Activated T-helper 2 cell treated with anti-CD3 and anti-CD28 coated beads, Interferon-gamma antibody, Interleukin-2, Interleukin-4, amounts not matched to agents 10 μg/mL and 5 μg/mL and 100 μg/mL, durations not matched to agents 14 hours and 24 hours and 36 hours (primary cell): Measurements from ENCODE around the gene AEBP1. TPM values are rescaled to one million over a fixed set of nuclear protein-coding genes. Genes with fewer than 3 reads are reported as not detected.

Source experiments
- DNase-seq: peaks from one replicate; pipeline ENCODE4 v3.0.0; 2021; ENCODE audit warnings: low spot score
- H3K27ac Mint-ChIP-seq: one replicate; pipeline ENCODE4 v1.8.0; 2021; ENCODE audit warnings: mixed read lengths
- H3K27me3 Mint-ChIP-seq: one replicate; pipeline ENCODE4 v1.8.0; 2021; ENCODE audit warnings: low read depth, mixed read lengths
- H3K36me3 Mint-ChIP-seq: one replicate; pipeline ENCODE4 v1.8.0; 2021; ENCODE audit warnings: low read depth, mixed read lengths
- H3K4me1 Mint-ChIP-seq: one replicate; pipeline ENCODE4 v1.8.0; 2021; ENCODE audit warnings: low read depth, mixed read lengths
- H3K4me3 Mint-ChIP-seq: one replicate; pipeline ENCODE4 v1.8.0; 2021; ENCODE audit warnings: low read depth, mild to moderate bottlenecking, moderate library complexity, mixed read lengths
- H3K9me3 Mint-ChIP-seq: one replicate; pipeline ENCODE4 v1.8.0; 2021; ENCODE audit warnings: mixed read lengths
- intact Hi-C: fragments of 100-400 bp; cut with micrococcal nuclease; formaldehyde crosslinking; loops from one replicate; pipeline ENCODE4 v1.15.1; 2023
- total RNA-seq: library from RNA; stranded (reverse); gene quantifications from 2 replicates; pipeline ENCODE4 v1.2.3, GENCODE V29; 2022

The AEBP1 gene
- total RNA-seq, 1 donor from 2014 or later: 38.7 TPM

DNA sequence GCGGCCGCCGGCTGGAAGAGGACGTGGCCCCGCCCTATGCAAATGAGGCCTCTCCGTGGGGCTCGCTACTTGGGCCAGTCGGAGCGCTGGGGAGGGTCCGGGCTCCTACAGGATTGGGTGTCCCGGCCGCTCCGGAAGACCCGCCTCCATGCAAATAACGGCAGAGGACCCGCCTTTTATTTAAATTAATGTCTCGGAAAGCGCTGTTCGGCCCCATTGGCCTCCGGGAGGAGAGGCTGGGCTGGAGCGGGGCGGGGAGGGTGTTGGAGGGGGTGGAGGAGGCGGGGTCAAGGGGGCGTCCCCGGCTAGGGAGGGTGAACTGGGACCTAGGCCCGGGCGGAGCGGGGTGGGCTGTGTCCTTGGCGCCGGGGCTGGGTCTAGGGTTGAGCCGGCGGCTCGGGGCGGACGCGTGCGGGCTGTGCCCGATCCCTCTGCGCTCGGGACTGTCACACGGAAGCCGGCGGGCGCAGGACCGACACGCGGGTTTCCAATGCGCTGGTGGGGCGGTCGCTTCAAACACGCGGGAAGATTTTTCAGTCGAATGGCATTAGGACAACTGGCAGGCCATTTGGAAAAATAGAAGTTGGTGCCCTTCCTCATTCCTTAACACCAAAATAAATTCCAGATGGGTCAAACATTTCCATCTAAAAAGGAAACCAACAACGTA, 21.5 kb upstream of the AEBP1 start:
- H3K27ac Mint-ChIP-seq: peak overlapping the region; percentile 67

DNA sequence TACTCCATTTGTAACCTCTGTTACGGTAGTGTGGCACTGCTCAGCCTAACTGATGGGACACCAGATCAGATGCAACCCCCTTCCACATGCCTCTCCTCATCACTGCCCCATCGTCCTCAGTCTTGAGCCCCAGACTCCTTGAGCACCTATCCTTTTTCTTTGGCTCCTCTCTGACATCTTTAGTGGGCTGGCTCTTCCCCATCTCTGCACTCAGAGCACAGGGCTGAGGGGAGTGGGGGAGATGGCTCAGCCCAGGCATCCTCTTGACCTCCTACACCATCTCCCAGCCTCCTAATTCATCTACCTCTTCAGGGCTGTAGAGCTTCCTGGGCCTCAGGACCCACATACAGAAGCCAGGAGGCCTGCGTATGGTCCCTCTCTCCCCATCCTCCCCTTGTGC, 20.3 kb upstream of the AEBP1 start:
- Mint-ChIP-seq H3K4me1 (peaks cover 22% of the 10 kb centered on the region), H3K27me3 (no peaks in the 10 kb centered on the region), H3K27ac (peak overlapping the region; percentile 26), H3K9me3 (no peaks in the 10 kb centered on the region), H3K36me3 (peaks cover 21% of the 10 kb centered on the region), H3K4me3 (peak overlapping the region; percentile 66)
- intact Hi-C loops: loop anchor here (2.0 kb wide), 2 partner anchors 65 to 117 kb away; partner anchors contain the start of gene YKT6
- no peak for DNase-seq

More for the DNA sequence above, 21.5 kb upstream of the AEBP1 start:
- intact Hi-C loops: loop anchor here (1.0 to 2.0 kb wide), 5 partner anchors 38 to 176 kb away; partner anchors contain the start of genes DBNL, POLD2 and YKT6
- Mint-ChIP-seq H3K36me3 (peaks cover 32% of the 10 kb centered on the region), H3K27me3 (no peaks in the 10 kb centered on the region), H3K9me3 (no peaks in the 10 kb centered on the region), H3K4me3 (peak overlapping the region; percentile 80), H3K4me1 (peaks cover 29% of the 10 kb centered on the region)
- DNase-seq: peak; percentile 98

DNA sequence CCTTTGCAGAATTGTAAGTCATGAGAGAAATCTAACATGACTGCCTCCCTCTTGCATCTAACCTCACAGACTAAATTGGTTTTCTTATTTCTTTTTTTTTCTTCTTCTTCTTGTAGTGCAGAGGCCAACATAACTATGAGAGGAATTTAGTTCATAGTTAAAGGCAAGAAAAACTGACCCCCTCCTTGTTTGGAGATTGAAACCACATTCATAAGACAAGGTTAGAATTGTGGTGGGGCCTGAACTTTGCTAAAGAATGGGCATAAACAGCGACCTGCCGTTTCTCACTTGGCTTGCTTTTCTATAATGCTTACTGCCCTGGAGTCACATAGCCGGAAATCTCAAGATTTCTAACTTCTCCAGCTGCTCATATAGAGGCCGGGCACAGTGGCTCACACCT, 19.4 kb upstream of the AEBP1 start:
- Mint-ChIP-seq H3K4me1 (peaks cover 20% of the 10 kb centered on the region), H3K27ac (no peak overlapping the region), H3K4me3 (no peak overlapping the region), H3K9me3 (no peaks in the 10 kb centered on the region), H3K27me3 (no peaks in the 10 kb centered on the region), H3K36me3 (peaks cover 17% of the 10 kb centered on the region)
- intact Hi-C loops: no loop called here
- no peak for DNase-seq

DNA sequence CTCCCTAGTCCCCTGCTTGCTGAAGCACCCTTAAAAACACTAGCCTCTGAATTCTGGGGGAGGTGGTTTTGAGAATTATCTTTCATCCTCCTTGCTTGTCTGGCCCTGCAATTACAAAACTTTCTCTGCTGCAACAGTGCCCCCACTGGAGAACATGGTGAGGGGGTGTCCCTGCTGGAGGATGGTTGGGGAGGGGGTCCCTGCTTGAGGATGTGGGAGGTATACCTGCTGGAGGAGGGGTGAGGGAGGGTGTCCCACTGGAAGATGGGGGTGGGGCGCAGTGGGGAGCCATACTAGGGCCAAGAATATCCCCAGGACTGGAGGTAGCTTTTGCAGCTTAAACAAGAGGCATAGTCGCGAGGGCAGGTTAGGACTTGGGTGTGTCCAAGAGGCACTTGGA, 18.6 kb upstream of the AEBP1 start:
- Mint-ChIP-seq H3K27me3 (no peaks in the 10 kb centered on the region), H3K4me1 (peaks cover 17% of the 10 kb centered on the region), H3K9me3 (no peaks in the 10 kb centered on the region), H3K36me3 (peaks cover 10% of the 10 kb centered on the region), H3K27ac (no peak overlapping the region), H3K4me3 (no peak overlapping the region)
- intact Hi-C loops: no loop called here
- DNase-seq: no peak

DNA sequence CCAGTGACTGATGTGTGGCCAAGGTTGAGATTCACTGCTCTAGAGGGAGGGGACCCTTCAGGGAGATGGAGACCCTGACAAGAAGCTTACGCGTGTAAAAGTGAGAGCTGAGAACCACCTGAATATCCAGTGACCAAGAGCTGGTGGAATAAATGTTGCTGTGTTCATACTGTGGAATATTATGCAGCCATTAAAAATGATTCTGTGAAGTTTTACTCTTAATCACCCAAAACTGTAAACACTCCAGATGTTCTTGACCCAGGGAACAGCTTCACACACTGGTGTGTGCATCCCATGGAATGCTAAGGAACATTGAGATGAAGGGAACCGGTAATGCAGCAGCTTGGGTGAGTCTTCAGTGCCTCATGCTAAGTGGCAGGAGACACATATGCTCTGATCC, 17.5 kb upstream of the AEBP1 start:
- Mint-ChIP-seq H3K9me3 (no peaks in the 10 kb centered on the region), H3K4me1 (peaks cover 7% of the 10 kb centered on the region), H3K36me3 (no peaks in the 10 kb centered on the region), H3K27me3 (no peaks in the 10 kb centered on the region), H3K4me3 (no peak overlapping the region), H3K27ac (no peak overlapping the region)
- no peak for DNase-seq
- intact Hi-C loops: no loop called here

DNA sequence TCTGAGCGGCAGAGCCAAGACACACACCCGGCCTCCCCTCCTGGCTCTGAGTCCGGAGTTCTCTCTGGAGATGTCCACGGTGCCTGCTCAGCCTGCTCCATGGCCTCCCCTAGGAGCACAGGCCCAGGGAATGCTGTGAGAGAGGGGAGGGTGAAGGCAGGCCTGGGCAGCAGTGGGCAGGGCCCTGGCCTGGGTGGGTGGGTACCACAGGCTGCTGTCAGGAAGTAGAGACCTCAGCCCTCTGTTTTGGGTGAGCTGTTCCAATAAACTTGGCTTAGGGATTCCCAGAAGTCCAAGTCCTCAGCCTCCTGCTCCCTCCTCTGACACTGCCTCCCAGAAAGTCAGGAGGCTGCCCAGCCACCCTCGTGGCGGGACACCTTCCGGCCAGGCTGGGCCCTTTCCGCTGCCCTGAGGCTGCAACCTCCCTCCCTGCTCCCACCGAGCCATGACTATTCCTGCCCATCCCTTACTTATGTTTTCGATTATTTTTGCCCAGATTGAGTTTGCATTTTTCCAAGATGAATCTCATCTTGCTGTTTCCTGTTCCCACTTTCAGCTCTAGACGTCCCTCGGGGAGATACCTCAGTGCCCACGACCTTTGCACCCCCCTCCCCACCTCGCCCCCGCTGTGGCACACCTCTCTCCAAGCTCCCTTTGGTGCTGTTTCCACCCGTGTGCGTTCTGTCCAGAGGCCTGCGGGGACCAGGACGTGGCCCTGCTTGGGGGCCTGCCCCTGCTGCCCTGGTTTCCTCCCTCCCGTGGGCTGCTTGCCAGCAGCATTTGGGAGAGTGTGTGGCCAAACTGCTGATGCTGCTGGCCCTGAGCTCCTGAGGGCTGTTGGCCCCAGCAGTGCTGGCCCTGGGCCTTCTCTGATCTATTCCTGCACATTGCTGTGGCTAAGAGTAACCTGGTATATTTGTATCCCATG, 16.0 kb upstream of the AEBP1 start:
- no peak overlapping the region for H3K27ac Mint-ChIP-seq
- H3K4me3 Mint-ChIP-seq: no peak overlapping the region
- no peak for DNase-seq
- no peaks in the 10 kb centered on the region for H3K9me3 Mint-ChIP-seq
- peaks cover 8% of the 10 kb centered on the region for H3K4me1 Mint-ChIP-seq
- H3K27me3 Mint-ChIP-seq: no peaks in the 10 kb centered on the region
- no peaks in the 10 kb centered on the region for H3K36me3 Mint-ChIP-seq
- intact Hi-C loops: no loop called here

DNA sequence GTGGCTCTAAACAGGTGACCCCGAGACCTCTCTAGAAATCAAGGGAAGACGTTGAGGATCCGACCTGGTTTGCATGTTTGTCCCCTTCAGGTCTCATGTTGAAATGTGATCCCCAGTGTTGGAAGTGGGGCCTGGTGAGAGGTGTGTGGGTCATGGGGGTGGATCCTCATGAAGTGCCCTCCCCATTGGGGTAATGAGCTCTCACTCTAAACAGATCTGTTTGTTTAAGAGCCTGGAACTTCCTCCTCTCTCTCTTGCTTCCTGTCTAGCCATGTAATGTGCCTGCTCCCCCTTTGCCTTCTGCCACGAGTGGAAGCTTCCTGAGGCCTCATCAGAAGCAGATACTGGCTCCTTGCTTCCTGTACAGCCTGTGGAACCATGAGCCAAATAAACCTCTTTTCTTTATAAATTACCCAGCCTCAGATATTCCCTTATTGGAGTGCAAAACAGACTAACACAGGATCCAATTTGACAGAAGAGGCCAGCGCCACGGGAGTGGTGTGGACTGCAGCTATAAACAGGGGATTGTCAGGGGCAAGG, 11.0 kb upstream of the AEBP1 start:
- Mint-ChIP-seq H3K36me3 (no peaks in the 10 kb centered on the region), H3K4me1 (peaks cover 26% of the 10 kb centered on the region), H3K27ac (no peak overlapping the region), H3K27me3 (no peaks in the 10 kb centered on the region), H3K4me3 (no peak overlapping the region), H3K9me3 (no peaks in the 10 kb centered on the region)
- intact Hi-C loops: no loop called here
- DNase-seq: no peak

DNA sequence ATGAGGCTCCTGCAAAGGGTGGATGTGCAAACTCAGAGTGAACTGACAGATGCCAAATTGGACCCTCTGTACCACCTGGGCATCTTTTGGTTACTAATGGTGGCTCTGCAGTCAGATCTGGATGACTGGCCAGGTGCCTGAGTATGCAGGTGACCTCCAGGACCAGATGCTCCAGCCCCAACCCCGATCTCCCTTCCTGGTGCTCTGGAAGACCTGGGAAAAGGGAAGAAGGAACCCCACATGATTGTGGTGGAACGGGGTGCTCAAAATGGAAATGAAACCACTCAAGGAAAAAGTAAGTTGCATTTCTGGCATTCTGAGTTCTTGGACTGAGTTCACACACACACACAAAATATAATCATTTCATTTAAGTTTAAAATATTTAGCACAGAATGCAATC, 9.8 kb upstream of the AEBP1 start:
- DNase-seq: no peak
- H3K27ac Mint-ChIP-seq: no peak overlapping the region
- intact Hi-C loops: no loop called here
- H3K9me3 Mint-ChIP-seq: no peaks in the 10 kb centered on the region
- no peak overlapping the region for H3K4me3 Mint-ChIP-seq
- peaks cover 28% of the 10 kb centered on the region for H3K4me1 Mint-ChIP-seq
- no peaks in the 10 kb centered on the region for H3K36me3 Mint-ChIP-seq
- H3K27me3 Mint-ChIP-seq: no peaks in the 10 kb centered on the region

DNA sequence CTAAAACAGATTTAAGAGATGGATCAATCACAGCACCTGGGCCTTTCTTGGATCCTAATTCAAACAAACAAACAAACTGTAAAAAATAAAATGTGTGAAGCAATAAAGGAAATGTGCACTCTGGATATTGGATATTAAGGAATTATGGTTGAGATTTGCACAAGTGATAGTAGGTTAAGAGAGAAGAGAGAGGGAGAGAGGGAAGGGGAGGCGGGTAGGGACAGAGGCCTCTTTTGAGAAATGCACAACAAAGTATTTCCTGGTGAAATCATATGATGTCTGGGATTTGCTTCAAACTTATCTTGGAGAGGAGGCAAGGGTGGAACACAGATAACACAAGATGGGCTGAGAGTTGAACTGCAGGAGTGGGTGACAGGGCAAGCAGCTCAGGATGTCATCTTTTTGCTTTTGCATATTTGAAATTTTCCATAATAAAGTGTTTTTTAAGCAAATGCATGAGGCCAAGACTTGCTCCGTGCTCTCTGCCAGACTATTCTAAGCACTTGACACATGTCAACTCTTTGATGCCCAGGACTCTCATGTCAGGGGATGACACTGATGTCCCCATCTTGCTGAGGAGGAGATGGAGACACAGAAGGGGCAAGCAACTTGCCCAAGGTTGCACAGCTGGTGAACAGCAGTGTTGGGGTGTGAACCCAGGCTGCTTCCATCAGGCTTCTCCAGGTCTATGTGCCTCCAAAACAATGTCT, 9.1 kb upstream of the AEBP1 start:
- no peaks in the 10 kb centered on the region for H3K27me3 Mint-ChIP-seq
- intact Hi-C loops: no loop called here
- H3K27ac Mint-ChIP-seq: no peak overlapping the region
- no peak overlapping the region for H3K4me3 Mint-ChIP-seq
- no peaks in the 10 kb centered on the region for H3K9me3 Mint-ChIP-seq
- no peaks in the 10 kb centered on the region for H3K36me3 Mint-ChIP-seq
- no peak for DNase-seq
- H3K4me1 Mint-ChIP-seq: peaks cover 30% of the 10 kb centered on the region

DNA sequence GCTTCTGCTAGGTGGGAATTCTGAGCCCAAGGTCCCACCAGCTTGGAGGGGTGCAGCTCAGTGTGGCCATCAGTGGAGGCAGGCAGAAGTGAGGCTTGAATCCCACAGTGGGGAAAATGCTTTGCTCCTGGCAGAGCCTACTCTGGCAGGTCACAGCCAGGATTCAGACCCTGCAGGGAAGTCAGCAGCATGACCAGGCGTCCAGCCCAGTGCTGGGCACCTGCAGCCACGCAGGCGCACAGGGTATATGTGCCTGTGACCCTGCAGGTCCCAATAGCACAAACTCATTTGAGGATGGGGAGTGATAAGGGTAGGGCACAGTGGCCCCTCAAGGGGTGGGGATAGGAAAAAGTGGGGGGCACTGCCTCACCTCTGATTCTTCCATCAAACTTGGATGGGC, 8.4 kb upstream of the AEBP1 start:
- DNase-seq: no peak
- peaks cover 30% of the 10 kb centered on the region for H3K4me1 Mint-ChIP-seq
- H3K4me3 Mint-ChIP-seq: no peak overlapping the region
- no peaks in the 10 kb centered on the region for H3K9me3 Mint-ChIP-seq
- no peaks in the 10 kb centered on the region for H3K27me3 Mint-ChIP-seq
- intact Hi-C loops: no loop called here
- no peak overlapping the region for H3K27ac Mint-ChIP-seq
- no peaks in the 10 kb centered on the region for H3K36me3 Mint-ChIP-seq

DNA sequence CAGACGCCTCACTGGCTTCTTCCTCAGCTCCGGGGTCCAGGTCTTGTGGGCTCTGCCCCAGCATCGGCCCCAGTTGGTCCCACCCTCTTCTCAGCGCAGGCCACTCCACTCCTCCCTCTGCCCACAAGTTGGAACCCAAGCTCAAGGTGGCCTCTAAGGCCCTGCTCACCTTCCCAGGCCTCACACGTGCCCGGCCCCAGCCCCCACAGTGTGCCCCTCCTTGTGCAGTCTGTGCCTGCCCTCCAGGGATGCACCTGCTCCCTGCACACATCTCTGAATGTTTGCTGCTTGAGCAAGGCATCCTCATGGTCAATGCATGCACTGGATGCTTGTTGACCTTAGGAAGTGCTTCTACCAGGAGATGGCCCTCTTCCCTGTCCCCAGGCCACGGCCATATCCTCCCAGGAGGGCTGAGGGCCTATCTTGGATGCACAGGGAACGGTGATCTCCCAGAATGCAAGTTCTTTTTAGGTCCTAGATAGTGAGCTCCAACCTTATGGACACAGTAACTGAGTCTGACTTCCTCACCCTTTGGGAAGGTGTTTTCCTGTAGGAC, 7.7 kb upstream of the AEBP1 start:
- no peak for DNase-seq
- intact Hi-C loops: no loop called here
- H3K27ac Mint-ChIP-seq: peak overlapping the region; percentile 84
- no peaks in the 10 kb centered on the region for H3K9me3 Mint-ChIP-seq
- H3K4me1 Mint-ChIP-seq: peaks cover 30% of the 10 kb centered on the region
- H3K27me3 Mint-ChIP-seq: no peaks in the 10 kb centered on the region
- no peak overlapping the region for H3K4me3 Mint-ChIP-seq
- H3K36me3 Mint-ChIP-seq: no peaks in the 10 kb centered on the region
